ENCODE results near the gene FREY1.

Gene FREY1

GRCh38 chr11:45889966-45890365 is 17.1 kb downstream of the FREY1 start:
- no peak for DNase-seq

GRCh38 chr11:45889555-45889954 is 17.5 kb downstream of the FREY1 start:
- DNase-seq: no peak

- DNase-seq: no peak
Observed at GRCh38 chr11:45887587-45887986, 19.5 kb downstream of the FREY1 start.

- DNase-seq: no peak
Observed at GRCh38 chr11:45886816-45887520, 20.1 kb downstream of the FREY1 start.

GRCh38 chr11:45885921-45886721 is 20.9 kb downstream of the FREY1 start:
- no peak for DNase-seq

GRCh38 chr11:45885274-45885920 is 21.7 kb downstream of the FREY1 start, which contains the start of gene MAPK8IP1:
Gene MAPK8IP1 (plus strand): TSS chr11:45885651. CDS start chr11:45885821, 170 bp downstream.
- peak in 1 of 2 donors; percentile 58 for DNase-seq

- no peak for DNase-seq
Observed at GRCh38 chr11:45884596-45885185, 22.4 kb downstream of the FREY1 start.

GRCh38 chr11:45881708-45882368 is 25.2 kb downstream of the FREY1 start:
- no peak for DNase-seq

GRCh38 chr11:45880772-45881570 is 26.1 kb downstream of the FREY1 start:
- no peak for DNase-seq

GRCh38 chr11:45879803-45880686 is 27.0 kb downstream of the FREY1 start:
- no peak for DNase-seq

GRCh38 chr11:45877845-45878244 is 29.2 kb downstream of the FREY1 start:
- DNase-seq: no peak

- no peak for DNase-seq
Observed at GRCh38 chr11:45877221-45877620, 29.9 kb downstream of the FREY1 start.

GRCh38 chr11:45876401-45876800 is 30.7 kb downstream of the FREY1 start:
- DNase-seq: no peak

- DNase-seq: peak; percentile 34 to 36
Observed at GRCh38 chr11:45872651-45873356, 34.3 kb downstream of the FREY1 start.

- no peak for DNase-seq
Observed at GRCh38 chr11:45871638-45872037, 35.4 kb downstream of the FREY1 start.

- DNase-seq: no peak
Observed at GRCh38 chr11:45870706-45871105, 36.4 kb downstream of the FREY1 start.

GRCh38 chr11:45869551-45869950 is 37.5 kb downstream of the FREY1 start:
- DNase-seq: no peak

- no peak for DNase-seq
Observed at GRCh38 chr11:45864041-45864440, 43.0 kb downstream of the FREY1 start.

- no peak for DNase-seq
Observed at GRCh38 chr11:45860764-45861510, 46.1 kb downstream of the FREY1 start.

All from inflammatory macrophage treated with lipopolysaccharide for 1 hour (primary cell).